Liver (tissue), 9 donors: ENCODE data around the gene SIX3. TPM values are rescaled to one million over a fixed set of nuclear protein-coding genes. Genes with fewer than 3 reads are reported as not detected.

Experiments used
- DNase-seq: peaks from one replicate; pipeline ENCODE4 v3.0.0-alpha.2; 2017; ENCODE audit warnings: low spot score
- H3K27ac ChIP-seq, 2 donors: one replicate each; pipeline ENCODE4 v1.7.0; 2013; ENCODE audit warnings: inconsistent platforms in 2 of 2, low read length in 2 of 2, control low read depth in 1 of 2, low read depth in 1 of 2, mild to moderate bottlenecking in 1 of 2
- H3K27me3 ChIP-seq, 4 donors: one replicate each; pipeline versions ENCODE4 v1.6.1 to v1.7.0; 2013; ENCODE audit warnings: low read length in 3 of 4, inconsistent platforms in 1 of 4, mild to moderate bottlenecking in 1 of 4, moderate library complexity in 1 of 4; ENCODE audit not compliant: control insufficient read depth in 4 of 4, insufficient read depth in 4 of 4
- H3K36me3 ChIP-seq, 4 donors: one replicate each; pipeline versions ENCODE4 v1.6.1 to v1.7.0; 2013; ENCODE audit warnings: low read length in 3 of 4, mild to moderate bottlenecking in 3 of 4, low read depth in 1 of 4, moderate library complexity in 1 of 4; ENCODE audit not compliant: control insufficient read depth in 4 of 4, insufficient read depth in 3 of 4
- H3K4me1 ChIP-seq, 4 donors: one replicate each; pipeline versions ENCODE4 v1.6.1 to v1.7.0; 2013; ENCODE audit warnings: low read length in 3 of 4, mild to moderate bottlenecking in 3 of 4, moderate library complexity in 1 of 4; ENCODE audit not compliant: control insufficient read depth in 4 of 4, insufficient read depth in 4 of 4
- H3K4me3 ChIP-seq, 3 donors: one replicate each; pipeline versions ENCODE4 v1.6.1 to v1.7.0; 2013; ENCODE audit warnings: low read length in 3 of 3, control low read depth in 1 of 3, low read depth in 1 of 3, mild to moderate bottlenecking in 1 of 3
- H3K9ac ChIP-seq, 2 donors: one replicate each; pipeline ENCODE4 v1.7.0; 2013; ENCODE audit warnings: low read length in 2 of 2, mild to moderate bottlenecking in 2 of 2, moderate library complexity in 2 of 2, control low read depth in 1 of 2, low read depth in 1 of 2
- H3K9me3 ChIP-seq, 4 donors: one replicate each; pipeline versions ENCODE4 v1.6.1 to v1.7.0; 2013; ENCODE audit warnings: low read length in 3 of 4; ENCODE audit not compliant: control insufficient read depth in 4 of 4
- EGR1 ChIP-seq, 2 donors: IDR thresholded peaks; 2 replicates each; pipeline ENCODE4 v1.6.1; 2016 to 2018; ENCODE audit warnings: antibody characterized with exemption in 2 of 2, low read depth in 2 of 2
- FOXA1 ChIP-seq: IDR thresholded peaks from 2 replicates; pipeline ENCODE4 v1.6.1; 2016; ENCODE audit warnings: antibody characterized with exemption
- FOXA2 ChIP-seq: IDR thresholded peaks from 2 replicates; pipeline ENCODE4 v1.6.1; 2016; ENCODE audit warnings: antibody characterized with exemption
- GABPA ChIP-seq, 2 donors: IDR thresholded peaks in 1 of 2; conservative IDR thresholded peaks in 1 of 2; 2 replicates each; pipeline ENCODE4 v1.6.1; 2016; ENCODE audit warnings: antibody characterized with exemption in 2 of 2, mild to moderate bottlenecking in 1 of 2, moderate library complexity in 1 of 2
- HNF4A ChIP-seq, 2 donors: conservative IDR thresholded peaks; 2 replicates each; pipeline ENCODE4 v1.6.1; 2016; ENCODE audit warnings: antibody characterized with exemption in 2 of 2, mild to moderate bottlenecking in 2 of 2
- HNF4G ChIP-seq: IDR thresholded peaks from 2 replicates; pipeline ENCODE4 v1.6.1; 2016; ENCODE audit warnings: antibody characterized with exemption
- NR2F2 ChIP-seq: IDR thresholded peaks from 2 replicates; pipeline ENCODE4 v1.6.1; 2016; ENCODE audit warnings: antibody characterized with exemption
- RAD21 ChIP-seq, 2 donors: IDR thresholded peaks; 2 replicates each; pipeline ENCODE4 v1.6.1; 2016; ENCODE audit warnings: antibody characterized with exemption in 2 of 2, mild to moderate bottlenecking in 2 of 2
- RXRA ChIP-seq, 2 donors: IDR thresholded peaks; 2 replicates each; pipeline ENCODE4 v1.6.1; 2017 to 2018; ENCODE audit warnings: antibody characterized with exemption in 2 of 2, mild to moderate bottlenecking in 1 of 2
- WGBS: extraction: QIAGEN DNeasy Blood & Tissue Kit; methylation state at CpG from one replicate; pipeline ENCODE4 v1.1.7; 2013; 5-methylcytosine and 5-hydroxymethylcytosine counted together
- polyA plus RNA-seq, 2 donors: library from polyadenylated mRNA; stranded (reverse) in 1 of 2; unstranded in 1 of 2; fragments of 200-250 nt in 1 of 2; fragments of >200 nt in 1 of 2; fragmentation: Nextera tagmentation in 1 of 2; extraction: Ambion mirVana in 1 of 2; gene quantifications; one replicate each; pipeline versions ENCODE4 v1.2.1 to v1.2.3, GENCODE V29; 2013 to 2015
- total RNA-seq, 2 donors: library from RNA; depleted of rRNA; stranded (reverse); fragments of >200 nt; gene quantifications; one replicate each; pipeline ENCODE4 v1.2.3, GENCODE V29; 2014
- TF ChIP-seq, protein P1 (sequence below): fragments of 150-350 bp; IDR thresholded peaks from 2 replicates; pipeline ENCODE4 v1.5.1; 2017; ENCODE audit warnings: improper control_type of control experiment, low read depth, low read length; ENCODE audit not compliant: missing input control
- TF ChIP-seq, protein P2 (sequence below): IDR thresholded peaks from 2 replicates; pipeline ENCODE4 v1.6.1; 2016; ENCODE audit warnings: antibody characterized with exemption
- TF ChIP-seq, protein P3 (sequence below): IDR thresholded peaks from 2 replicates; pipeline ENCODE4 v1.6.1; 2016; ENCODE audit warnings: antibody characterized with exemption
- TF ChIP-seq, protein P4 (sequence below): IDR thresholded peaks from 2 replicates; pipeline ENCODE4 v1.6.1; 2016; ENCODE audit warnings: antibody characterized with exemption
- TF ChIP-seq, protein P5 (sequence below): IDR thresholded peaks from 2 replicates; pipeline ENCODE4 v1.6.1; 2016; ENCODE audit warnings: antibody characterized with exemption, mild to moderate bottlenecking
- donor health status: healthy.
- donor health status: healthy.
- donor health status: healthy.
- donor health status: healthy.
- donor health status: healthy.

Gene SIX3
- total and polyA plus RNA-seq, 4 donors = not detected

DNA sequence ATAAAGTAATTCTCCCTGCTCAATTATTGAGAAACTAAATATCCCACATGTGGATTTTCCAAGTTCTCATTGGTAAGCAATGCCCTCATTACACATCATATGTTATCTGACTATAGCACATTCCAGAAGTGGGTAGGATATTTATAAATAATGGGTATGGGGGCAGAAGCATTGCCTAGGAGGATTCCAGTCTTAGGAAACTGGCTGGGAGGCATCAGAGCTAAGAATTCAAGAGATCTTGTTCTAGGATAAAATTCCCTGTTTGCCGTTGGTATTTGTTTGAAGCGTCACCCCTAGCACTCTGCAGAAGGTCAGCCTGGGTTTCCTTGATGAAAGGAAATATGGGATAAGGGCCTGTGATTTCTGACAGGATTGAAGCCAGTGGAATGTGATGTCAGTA, 47.7 kb downstream of the SIX3 start:
- Histone ChIP-seq H3K36me3 (no peaks in the 10 kb centered on the region), H3K9me3 (peaks cover 4 to 14% (median 9%) of the 10 kb centered on the region in 4 donors)
- 72% methylated on average over 2 of the region's 2 CpGs for WGBS

DNA sequence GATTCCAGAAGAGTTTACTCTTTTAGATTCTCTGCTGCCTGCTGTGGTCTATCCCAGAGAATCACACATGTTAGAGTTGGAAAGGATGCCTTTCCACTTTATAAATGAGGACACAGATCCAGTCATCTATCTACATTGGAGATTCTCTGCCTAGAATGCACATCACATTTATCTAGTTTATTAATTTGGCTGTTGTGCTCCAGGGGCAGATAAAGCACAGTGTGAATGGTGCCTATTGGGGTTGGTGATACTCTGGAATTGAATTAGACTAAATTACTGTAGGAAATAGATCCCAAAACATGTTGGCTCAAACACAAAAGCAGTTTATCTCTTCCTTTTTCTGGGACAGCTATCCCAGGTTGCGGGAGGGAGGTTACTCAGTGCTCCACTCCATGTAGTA, 52.9 kb downstream of the SIX3 start:
- no peaks in the 10 kb centered on the region for H3K36me3 ChIP-seq
- no peak for DNase-seq
- H3K9me3 ChIP-seq = peaks cover 0 to 4% (median 0%) of the 10 kb centered on the region in 4 donors
- H3K27ac ChIP-seq = no peak overlapping the region
- no peak overlapping the region for H3K9ac ChIP-seq
- 88% methylated on average over 1 of the region's 1 CpG for WGBS
- no peaks in the 10 kb centered on the region for H3K4me1 ChIP-seq
- TF ChIP-seq, protein P1, sequence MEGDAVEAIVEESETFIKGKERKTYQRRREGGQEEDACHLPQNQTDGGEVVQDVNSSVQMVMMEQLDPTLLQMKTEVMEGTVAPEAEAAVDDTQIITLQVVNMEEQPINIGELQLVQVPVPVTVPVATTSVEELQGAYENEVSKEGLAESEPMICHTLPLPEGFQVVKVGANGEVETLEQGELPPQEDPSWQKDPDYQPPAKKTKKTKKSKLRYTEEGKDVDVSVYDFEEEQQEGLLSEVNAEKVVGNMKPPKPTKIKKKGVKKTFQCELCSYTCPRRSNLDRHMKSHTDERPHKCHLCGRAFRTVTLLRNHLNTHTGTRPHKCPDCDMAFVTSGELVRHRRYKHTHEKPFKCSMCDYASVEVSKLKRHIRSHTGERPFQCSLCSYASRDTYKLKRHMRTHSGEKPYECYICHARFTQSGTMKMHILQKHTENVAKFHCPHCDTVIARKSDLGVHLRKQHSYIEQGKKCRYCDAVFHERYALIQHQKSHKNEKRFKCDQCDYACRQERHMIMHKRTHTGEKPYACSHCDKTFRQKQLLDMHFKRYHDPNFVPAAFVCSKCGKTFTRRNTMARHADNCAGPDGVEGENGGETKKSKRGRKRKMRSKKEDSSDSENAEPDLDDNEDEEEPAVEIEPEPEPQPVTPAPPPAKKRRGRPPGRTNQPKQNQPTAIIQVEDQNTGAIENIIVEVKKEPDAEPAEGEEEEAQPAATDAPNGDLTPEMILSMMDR = no peak
- TF ChIP-seq HNF4A (conservative IDR thresholded peaks at IDR 0.05) (no peak), RAD21 (IDR thresholded peaks at IDR 0.05) (no peak), GABPA (IDR thresholded peaks at IDR 0.05 in 1 of 2, conservative IDR thresholded peaks at IDR 0.05 in 1 of 2) (no peak), NR2F2 (no peak), RXRA (IDR thresholded peaks at IDR 0.05) (no peak)
- TF ChIP-seq, protein P2, sequence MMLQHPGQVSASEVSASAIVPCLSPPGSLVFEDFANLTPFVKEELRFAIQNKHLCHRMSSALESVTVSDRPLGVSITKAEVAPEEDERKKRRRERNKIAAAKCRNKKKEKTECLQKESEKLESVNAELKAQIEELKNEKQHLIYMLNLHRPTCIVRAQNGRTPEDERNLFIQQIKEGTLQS = no peak
- H3K27me3 ChIP-seq = peaks cover 0 to 21% (median 1%) of the 10 kb centered on the region in 4 donors
- H3K4me3 ChIP-seq = no peak overlapping the region

More for the DNA sequence above, 47.7 kb downstream of the SIX3 start:
- no peak for DNase-seq
- H3K9ac ChIP-seq = no peak overlapping the region
- H3K4me1 ChIP-seq = no peaks in the 10 kb centered on the region
- TF ChIP-seq, protein P3, sequence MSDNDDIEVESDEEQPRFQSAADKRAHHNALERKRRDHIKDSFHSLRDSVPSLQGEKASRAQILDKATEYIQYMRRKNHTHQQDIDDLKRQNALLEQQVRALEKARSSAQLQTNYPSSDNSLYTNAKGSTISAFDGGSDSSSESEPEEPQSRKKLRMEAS = no peak
- TF ChIP-seq EGR1 (IDR thresholded peaks at IDR 0.05; ENCODE audit: low read depth in 2 of 2) (no peak), HNF4G (no peak), HNF4A (conservative IDR thresholded peaks at IDR 0.05) (no peak), FOXA1 (no peak), FOXA2 (no peak)
- TF ChIP-seq, protein P2 = no peak
- TF ChIP-seq, protein P4, sequence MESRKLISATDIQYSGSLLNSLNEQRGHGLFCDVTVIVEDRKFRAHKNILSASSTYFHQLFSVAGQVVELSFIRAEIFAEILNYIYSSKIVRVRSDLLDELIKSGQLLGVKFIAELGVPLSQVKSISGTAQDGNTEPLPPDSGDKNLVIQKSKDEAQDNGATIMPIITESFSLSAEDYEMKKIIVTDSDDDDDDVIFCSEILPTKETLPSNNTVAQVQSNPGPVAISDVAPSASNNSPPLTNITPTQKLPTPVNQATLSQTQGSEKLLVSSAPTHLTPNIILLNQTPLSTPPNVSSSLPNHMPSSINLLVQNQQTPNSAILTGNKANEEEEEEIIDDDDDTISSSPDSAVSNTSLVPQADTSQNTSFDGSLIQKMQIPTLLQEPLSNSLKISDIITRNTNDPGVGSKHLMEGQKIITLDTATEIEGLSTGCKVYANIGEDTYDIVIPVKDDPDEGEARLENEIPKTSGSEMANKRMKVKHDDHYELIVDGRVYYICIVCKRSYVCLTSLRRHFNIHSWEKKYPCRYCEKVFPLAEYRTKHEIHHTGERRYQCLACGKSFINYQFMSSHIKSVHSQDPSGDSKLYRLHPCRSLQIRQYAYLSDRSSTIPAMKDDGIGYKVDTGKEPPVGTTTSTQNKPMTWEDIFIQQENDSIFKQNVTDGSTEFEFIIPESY = no peak
- TF ChIP-seq, protein P5, sequence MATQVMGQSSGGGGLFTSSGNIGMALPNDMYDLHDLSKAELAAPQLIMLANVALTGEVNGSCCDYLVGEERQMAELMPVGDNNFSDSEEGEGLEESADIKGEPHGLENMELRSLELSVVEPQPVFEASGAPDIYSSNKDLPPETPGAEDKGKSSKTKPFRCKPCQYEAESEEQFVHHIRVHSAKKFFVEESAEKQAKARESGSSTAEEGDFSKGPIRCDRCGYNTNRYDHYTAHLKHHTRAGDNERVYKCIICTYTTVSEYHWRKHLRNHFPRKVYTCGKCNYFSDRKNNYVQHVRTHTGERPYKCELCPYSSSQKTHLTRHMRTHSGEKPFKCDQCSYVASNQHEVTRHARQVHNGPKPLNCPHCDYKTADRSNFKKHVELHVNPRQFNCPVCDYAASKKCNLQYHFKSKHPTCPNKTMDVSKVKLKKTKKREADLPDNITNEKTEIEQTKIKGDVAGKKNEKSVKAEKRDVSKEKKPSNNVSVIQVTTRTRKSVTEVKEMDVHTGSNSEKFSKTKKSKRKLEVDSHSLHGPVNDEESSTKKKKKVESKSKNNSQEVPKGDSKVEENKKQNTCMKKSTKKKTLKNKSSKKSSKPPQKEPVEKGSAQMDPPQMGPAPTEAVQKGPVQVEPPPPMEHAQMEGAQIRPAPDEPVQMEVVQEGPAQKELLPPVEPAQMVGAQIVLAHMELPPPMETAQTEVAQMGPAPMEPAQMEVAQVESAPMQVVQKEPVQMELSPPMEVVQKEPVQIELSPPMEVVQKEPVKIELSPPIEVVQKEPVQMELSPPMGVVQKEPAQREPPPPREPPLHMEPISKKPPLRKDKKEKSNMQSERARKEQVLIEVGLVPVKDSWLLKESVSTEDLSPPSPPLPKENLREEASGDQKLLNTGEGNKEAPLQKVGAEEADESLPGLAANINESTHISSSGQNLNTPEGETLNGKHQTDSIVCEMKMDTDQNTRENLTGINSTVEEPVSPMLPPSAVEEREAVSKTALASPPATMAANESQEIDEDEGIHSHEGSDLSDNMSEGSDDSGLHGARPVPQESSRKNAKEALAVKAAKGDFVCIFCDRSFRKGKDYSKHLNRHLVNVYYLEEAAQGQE = no peak
- TF ChIP-seq, protein P1 = no peak
- no peak overlapping the region for H3K4me3 ChIP-seq
- no peak overlapping the region for H3K27ac ChIP-seq
- H3K27me3 ChIP-seq = no peaks in the 10 kb centered on the region
